Measurements from ENCODE around the gene TRIO.

DNA sequence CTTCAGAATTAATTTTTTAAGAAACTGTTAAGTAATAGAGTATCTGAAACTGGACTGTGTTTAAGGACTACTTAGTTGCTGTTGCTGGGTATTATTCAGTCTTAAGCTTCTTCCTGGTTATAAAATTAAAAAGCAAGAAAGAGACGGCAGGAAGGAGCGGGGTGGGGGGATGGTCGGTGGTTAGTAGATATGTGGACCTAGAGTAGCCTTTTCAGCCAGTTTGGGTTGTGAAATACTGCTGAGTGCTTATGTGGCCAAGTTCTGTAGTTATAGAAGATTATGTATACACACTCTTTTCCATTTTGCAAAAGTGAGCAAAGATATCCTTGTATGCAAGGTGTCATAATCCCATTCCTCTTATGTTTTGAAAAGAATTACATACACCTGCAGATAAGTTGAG, 28.5 kb downstream of the TRIO start:
- no peak for TF ChIP-seq POLR2AphosphoS5 (IDR thresholded peaks at IDR 0.05; ENCODE audit: low read depth, low read length)
- TF ChIP-seq, protein P1, sequence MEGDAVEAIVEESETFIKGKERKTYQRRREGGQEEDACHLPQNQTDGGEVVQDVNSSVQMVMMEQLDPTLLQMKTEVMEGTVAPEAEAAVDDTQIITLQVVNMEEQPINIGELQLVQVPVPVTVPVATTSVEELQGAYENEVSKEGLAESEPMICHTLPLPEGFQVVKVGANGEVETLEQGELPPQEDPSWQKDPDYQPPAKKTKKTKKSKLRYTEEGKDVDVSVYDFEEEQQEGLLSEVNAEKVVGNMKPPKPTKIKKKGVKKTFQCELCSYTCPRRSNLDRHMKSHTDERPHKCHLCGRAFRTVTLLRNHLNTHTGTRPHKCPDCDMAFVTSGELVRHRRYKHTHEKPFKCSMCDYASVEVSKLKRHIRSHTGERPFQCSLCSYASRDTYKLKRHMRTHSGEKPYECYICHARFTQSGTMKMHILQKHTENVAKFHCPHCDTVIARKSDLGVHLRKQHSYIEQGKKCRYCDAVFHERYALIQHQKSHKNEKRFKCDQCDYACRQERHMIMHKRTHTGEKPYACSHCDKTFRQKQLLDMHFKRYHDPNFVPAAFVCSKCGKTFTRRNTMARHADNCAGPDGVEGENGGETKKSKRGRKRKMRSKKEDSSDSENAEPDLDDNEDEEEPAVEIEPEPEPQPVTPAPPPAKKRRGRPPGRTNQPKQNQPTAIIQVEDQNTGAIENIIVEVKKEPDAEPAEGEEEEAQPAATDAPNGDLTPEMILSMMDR (IDR thresholded peaks at IDR 0.05; ENCODE audit: control extremely low read depth in 1 of 3, insufficient read depth in 1 of 3, low read depth in 1 of 3, low read length in 3 of 3), result no peak
- no peak for TF ChIP-seq ZNF274 (IDR thresholded peaks at IDR 0.05; ENCODE audit: borderline replicate concordance, extremely low read depth, low read length)
- TF ChIP-seq YY1 (IDR thresholded peaks at IDR 0.05; ENCODE audit: low read depth, low read length), result no peak
- TF ChIP-seq RAD21 (IDR thresholded peaks at IDR 0.05 in 1 of 2, conservative IDR thresholded peaks at IDR 0.05 in 1 of 2; ENCODE audit: low read depth in 2 of 2, low read length in 2 of 2), result no peak
- no peak for TF ChIP-seq TAF7 (optimal IDR thresholded peaks at IDR 0.05; ENCODE audit: borderline replicate concordance, low read depth, low read length)
- TF ChIP-seq POLR2A (IDR thresholded peaks at IDR 0.05; ENCODE audit: control extremely low read depth in 1 of 2, low read depth in 2 of 2, low read length in 2 of 2), result no peak
- no peak for TF ChIP-seq FOSL1 (IDR thresholded peaks at IDR 0.05; ENCODE audit: insufficient read depth, low read depth, low read length)
- TF ChIP-seq TBP (IDR thresholded peaks at IDR 0.05; ENCODE audit: low read depth, low read length), result no peak
- TF ChIP-seq HDAC2 (IDR thresholded peaks at IDR 0.05; ENCODE audit: borderline replicate concordance in 1 of 2, low read depth in 2 of 2, low read length in 2 of 2), result no peak
- TF ChIP-seq RNF2 (IDR thresholded peaks at IDR 0.05; ENCODE audit: borderline replicate concordance, low read depth, low read length, missing control alignments, poor library complexity, severe bottlenecking), result no peak
- no peak for TF ChIP-seq CHD2 (IDR thresholded peaks at IDR 0.05; ENCODE audit: low read length)
- TF ChIP-seq CBX5 (IDR thresholded peaks at IDR 0.05; ENCODE audit: low read depth, low read length), result no peak
